GM19372 (cell line): Measurements from ENCODE around the gene LPP.
A peak's percentile ranks its signal among the peaks of the same experiment; 100 is the strongest.
"Not testable (repeated sequence)": the region's sequence is repeated elsewhere in the genome, so short reads cannot be mapped to it uniquely, and the experiment has no call there.

Source experiments
- ATAC-seq: cut with Tn5 transposase; IDR thresholded peaks from one replicate; pipeline ENCODE4 v1.9.1; 2021; ENCODE audit warnings: mild to moderate bottlenecking, low read depth, moderate library complexity; ENCODE audit not compliant: unreplicated experiment

LPP gene

DNA sequence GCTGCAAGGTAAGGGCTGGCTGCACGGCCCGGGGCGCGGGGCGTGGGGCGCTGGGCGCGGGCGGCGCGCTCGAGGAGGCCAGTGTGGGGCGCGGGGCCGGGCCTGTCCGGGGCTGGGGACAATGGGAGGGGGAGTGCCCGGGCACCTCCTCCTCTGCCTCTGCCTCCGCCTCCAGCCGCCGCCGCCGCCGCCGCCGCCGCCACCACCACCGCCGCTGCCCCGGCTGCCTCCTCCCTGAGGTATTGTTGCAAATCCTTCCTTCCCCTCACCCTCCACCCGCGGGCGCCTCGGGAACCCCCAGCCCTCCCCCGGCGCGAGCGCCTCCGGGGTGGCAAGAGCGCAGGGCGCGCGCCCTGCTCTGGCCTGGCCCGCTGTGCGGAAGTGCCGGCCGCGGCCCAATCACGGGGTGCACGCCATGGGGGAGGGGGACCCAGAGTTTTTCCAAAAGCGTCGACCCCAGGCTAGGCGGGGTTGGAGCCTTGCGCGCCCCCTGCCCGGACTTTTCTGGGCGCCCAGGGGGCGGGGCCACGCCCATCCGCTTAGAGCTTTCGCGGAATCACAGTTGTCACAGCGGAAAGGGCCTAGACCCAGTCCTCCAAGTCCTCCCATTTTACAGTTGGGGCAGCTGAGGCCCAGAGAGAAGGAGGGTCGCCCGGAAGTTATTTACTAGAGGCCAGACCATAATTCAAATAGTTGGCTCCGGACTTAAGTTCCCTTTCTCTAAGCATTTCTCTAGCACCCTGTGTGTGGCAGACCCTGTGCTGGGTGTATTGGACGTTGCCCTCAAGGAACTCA is at the start of gene LPP:
Gene LPP (plus strand): TSS at position 144 of the 795 bp plus-strand sequence. CDS start 251,964 bp downstream, outside the sequence.
- peak; percentile 85 for ATAC-seq

DNA sequence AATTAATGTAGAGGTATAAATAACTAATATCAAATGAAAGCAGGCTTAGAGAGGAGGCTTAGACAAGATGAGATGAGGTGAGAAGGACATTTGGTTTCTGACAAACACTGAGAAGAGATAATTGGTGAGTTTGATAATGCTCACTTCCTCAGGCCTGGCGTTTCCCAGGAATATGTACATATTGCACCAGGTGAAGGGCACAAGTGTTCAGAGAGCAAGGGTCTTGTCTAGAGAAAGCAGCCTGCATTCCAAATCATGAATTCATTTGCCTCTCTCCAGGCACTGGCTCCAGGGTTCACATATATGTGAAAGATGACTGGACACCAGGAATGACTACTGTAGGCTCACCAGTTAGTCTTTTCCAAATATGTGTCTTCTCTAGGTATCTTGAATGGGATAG is 48.0 kb upstream of the LPP start:
- ATAC-seq = no peak

GRCh38 chr3:188106454-188106853 is 47.5 kb upstream of the LPP start:
- no peak for ATAC-seq

GRCh38 chr3:188106887-188107830 is 46.8 kb upstream of the LPP start:
- no peak for ATAC-seq

GRCh38 chr3:188108703-188109412 is 45.1 kb upstream of the LPP start:
- ATAC-seq = no peak

GRCh38 chr3:188111002-188111584 is 42.9 kb upstream of the LPP start:
- no peak for ATAC-seq

DNA sequence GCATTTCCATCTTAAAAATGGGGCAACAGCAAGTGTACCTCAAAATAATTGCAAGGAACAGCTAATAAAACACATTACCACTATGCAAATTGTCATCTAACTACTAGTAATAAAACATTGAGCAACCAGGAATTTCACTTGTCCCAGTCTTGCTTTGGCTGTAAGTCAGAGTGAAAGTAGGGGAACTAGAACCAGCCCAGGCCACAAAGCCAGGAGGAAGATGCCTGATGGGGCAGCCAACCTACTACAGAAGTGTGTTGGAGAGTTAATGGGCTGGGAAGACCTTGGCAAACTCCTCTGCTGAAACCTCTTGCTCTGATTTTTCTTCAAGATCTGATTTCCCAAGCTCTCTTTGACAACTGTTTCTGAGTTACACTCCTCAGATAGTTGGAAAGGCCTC is 40.2 kb upstream of the LPP start:
- ATAC-seq = no peak

- no peak for ATAC-seq
These were observed 34.1 kb upstream of the LPP start for GRCh38 chr3:188119846-188120245.

GRCh38 chr3:188122571-188123169 is 31.3 kb upstream of the LPP start:
- ATAC-seq = no peak

DNA sequence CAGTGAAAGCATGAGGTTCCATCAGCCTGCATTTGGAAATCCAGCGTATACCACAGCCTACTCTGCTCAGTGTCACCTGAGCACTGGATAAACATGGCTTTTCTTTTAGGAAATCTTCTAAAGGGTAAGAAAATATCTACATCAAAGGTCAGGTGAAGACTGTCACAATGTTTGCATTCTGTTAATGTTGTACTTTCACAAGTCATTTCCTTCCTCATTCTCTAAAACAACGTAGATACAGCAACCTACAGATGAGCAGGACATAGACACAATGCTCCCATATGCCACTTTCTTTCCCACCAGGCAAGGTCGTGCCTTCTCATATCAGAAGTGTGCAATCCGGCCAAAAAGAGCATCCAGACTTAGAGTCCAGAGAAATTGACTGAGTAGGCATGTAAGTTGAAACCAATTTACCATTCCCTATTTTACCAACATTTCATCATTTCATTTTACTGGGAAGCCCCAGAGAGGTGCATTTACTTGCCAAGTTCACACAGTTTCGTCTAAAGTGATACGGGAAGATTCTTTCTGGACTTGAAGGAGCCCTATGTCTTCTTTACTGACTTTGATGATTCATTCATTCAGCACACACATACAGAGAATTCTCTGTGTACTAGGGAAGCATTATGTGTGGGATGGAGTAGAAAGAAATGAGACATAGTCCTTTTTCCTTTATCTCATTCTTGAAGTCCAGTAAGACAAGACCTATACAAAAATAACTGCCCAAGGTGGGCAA is 30.6 kb upstream of the LPP start:
- ATAC-seq = no peak

DNA sequence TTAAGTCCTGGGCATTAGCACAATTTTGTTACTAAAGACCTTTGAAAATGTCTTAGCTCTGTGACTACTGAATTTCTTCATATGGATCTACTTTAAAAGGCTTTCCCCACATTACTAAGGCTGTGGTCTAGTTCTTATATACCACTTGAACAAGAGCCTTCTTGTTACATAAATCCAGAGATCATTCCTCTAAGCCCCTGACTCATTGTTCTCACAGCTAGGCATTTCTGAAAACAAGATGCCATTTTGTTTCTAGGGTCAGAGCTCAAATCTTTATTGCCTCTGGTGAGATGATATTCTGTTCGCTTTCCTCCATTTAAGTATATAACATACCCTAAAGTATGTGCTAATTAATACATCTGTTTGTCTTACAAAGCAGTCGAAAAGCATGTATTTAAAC is 29.8 kb upstream of the LPP start:
- ATAC-seq = no peak

- ATAC-seq = no peak
These were observed 28.9 kb upstream of the LPP start for GRCh38 chr3:188125076-188125475.

DNA sequence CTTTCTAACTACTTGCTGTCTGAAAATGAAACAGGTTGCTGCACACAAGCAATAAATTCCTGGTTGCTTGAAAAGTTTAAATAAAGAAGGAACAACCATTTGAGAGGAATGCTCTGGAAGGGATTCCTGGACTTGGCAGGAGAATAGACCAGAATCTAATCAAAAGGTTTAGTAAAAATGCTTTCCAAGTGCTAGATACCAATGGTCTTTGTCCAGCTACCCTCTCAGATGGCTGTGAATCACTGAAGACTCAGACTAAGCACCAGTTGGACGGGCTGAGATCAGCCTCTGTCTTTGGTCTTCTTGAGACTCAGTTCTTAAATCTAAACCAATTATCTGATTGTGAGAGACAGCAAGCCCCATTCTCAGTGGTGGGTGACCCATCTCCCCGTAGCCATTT is 27.7 kb upstream of the LPP start:
- ATAC-seq = no peak

GRCh38 chr3:188126934-188127333 is 27.0 kb upstream of the LPP start:
- no peak for ATAC-seq

GRCh38 chr3:188128905-188129304 is 25.1 kb upstream of the LPP start:
- no peak for ATAC-seq

GRCh38 chr3:188131023-188131422 is 22.9 kb upstream of the LPP start:
- ATAC-seq = not testable (repeated sequence)

DNA sequence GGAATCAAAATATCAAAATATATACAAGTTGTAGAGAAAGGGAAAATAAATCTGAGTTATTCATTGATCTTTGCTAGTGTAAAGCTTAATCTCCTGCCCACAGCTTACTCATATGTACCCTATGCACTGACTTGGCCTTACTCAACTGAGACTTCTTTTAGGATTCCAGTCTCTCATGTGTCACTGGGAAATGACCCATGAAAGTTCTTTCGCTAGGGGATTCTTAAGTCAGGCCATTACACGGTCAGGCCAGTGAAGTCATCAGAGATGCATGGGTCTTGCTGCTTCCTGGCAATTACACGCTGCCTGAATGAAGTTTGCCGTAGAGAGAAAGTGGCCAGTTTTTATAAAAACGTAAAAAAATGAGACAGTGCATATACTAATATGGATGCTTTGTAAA is 20.7 kb upstream of the LPP start:
- no peak for ATAC-seq

GRCh38 chr3:188133646-188134045 is 20.3 kb upstream of the LPP start:
- ATAC-seq = no peak

DNA sequence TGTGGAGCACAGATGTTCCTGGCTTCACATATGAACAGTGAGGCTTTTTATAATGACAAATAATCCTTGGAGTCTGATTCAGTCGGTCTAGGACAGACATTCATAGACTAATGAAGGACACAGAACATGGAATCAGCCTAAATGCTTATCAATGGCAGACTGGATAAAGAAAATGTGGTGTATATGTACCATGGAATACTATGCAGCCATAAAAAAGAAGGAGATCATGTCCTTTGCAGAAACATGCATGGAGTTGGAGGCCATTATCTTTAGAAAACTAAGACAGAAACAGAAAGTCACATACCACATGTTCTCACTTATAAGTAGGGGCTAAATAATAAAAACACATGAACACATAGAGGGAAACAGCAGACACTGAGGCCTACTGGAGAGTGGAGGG is 19.9 kb upstream of the LPP start:
- ATAC-seq = no peak
